ENCODE measurements around the gene NLGN1. TPM values are rescaled to one million over a fixed set of nuclear protein-coding genes. Genes with fewer than 3 reads are reported as not detected.

NLGN1 gene
- total and polyA plus RNA-seq, 2 experiments from 2014 or later, result 5.3 to 10.9 TPM

DNA sequence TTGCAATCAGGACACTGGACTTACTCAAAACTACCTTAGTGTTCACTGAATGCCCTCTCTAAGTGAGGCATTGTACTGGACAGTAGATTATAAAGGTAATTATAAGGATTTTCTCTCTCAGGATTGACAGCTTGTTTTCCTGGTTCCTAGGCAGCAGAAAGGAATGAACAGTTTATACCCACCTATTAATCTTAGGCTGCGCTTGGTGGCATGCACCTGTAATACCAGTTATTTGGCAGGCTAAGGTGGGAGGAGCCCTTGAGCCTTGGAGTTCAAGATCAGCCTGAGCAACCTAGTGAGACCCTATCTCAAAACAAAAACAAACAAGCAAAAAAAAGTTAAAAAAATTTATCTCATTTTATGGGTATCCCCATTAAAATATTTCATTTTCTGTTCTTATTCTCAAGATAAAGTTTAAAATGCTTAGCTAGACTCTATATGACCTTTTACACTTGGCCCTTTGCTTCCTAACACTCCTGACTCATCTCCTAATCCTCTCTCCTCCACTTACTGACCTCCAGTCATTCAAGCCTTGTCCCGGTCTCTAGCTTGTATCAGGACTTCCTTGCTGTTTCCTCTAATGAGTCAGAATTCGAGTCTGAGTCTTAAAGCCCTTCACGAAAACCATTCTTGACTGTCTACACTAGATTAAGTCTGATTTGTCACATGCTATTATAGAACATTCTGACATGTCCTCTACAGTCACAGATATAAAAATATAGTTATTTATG, 348.6 kb downstream of the NLGN1 start:
- Histone ChIP-seq H3K36me3 (no peaks in the 10 kb centered on the region), H3K27ac (no peak overlapping the region), H3K4me3 (no peak overlapping the region), H3K4me1 (ENCODE audit: low read depth) (no peaks in the 10 kb centered on the region), H3K27me3 (no peaks in the 10 kb centered on the region), H3K9me3 (ENCODE audit: low read depth) (no peaks in the 10 kb centered on the region)
- peak in 1 of 2 donors; percentile 46 for DNase-seq (ENCODE audit: low read depth in 1 of 2, low spot score in 1 of 2)
- TF ChIP-seq, protein P1, sequence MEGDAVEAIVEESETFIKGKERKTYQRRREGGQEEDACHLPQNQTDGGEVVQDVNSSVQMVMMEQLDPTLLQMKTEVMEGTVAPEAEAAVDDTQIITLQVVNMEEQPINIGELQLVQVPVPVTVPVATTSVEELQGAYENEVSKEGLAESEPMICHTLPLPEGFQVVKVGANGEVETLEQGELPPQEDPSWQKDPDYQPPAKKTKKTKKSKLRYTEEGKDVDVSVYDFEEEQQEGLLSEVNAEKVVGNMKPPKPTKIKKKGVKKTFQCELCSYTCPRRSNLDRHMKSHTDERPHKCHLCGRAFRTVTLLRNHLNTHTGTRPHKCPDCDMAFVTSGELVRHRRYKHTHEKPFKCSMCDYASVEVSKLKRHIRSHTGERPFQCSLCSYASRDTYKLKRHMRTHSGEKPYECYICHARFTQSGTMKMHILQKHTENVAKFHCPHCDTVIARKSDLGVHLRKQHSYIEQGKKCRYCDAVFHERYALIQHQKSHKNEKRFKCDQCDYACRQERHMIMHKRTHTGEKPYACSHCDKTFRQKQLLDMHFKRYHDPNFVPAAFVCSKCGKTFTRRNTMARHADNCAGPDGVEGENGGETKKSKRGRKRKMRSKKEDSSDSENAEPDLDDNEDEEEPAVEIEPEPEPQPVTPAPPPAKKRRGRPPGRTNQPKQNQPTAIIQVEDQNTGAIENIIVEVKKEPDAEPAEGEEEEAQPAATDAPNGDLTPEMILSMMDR (IDR thresholded peaks at IDR 0.05; ENCODE audit: low read depth, low read length), result no peak

DNA sequence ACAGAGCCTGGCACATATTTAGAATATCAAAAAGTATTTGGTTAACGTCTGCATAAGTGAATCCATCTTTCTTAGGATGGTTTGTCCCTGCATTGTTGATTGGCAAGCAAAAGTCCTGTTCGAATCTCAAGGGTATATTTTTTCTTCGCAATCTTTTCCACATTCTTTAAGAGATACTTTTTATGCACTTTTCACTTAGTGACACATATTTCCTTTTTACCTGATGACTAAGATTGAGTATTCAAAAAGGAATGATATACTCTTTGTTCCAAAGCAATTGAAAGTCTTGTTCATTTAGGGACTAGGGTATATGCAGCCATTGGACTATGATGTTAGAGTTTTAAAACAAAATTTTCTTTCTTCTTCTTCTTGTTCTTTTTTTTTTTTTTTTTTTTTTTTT, 349.9 kb downstream of the NLGN1 start:
- peaks cover 3% of the 10 kb centered on the region for H3K4me1 ChIP-seq (ENCODE audit: low read depth)
- H3K27ac ChIP-seq, result no peak overlapping the region
- no peak for DNase-seq (ENCODE audit: low read depth in 1 of 2, low spot score in 1 of 2)
- no peaks in the 10 kb centered on the region for H3K27me3 ChIP-seq
- no peaks in the 10 kb centered on the region for H3K36me3 ChIP-seq
- TF ChIP-seq, protein P1 (IDR thresholded peaks at IDR 0.05; ENCODE audit: low read depth, low read length), result no peak
- H3K9me3 ChIP-seq (ENCODE audit: low read depth), result no peaks in the 10 kb centered on the region
- no peak overlapping the region for H3K4me3 ChIP-seq

DNA sequence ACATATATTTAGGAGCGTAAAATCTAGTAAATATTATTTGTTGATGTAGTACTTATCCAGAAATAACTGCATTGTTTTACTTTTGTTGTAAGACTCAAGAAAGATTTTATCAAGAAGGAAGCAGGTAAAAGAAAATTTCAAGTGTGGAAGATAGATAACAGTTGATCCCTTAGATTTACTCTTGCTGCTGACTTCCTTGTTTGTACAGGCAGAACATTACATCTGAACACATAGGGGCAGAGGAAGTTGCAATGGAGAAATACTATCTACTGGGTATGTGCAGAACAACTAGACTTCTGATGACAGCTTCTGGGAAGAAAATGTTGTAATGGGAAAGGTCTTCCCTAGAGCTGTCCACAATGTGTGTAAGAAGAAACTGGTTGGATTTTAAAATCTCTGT, 350.6 kb downstream of the NLGN1 start:
- peak in 1 of 2 donors; percentile 19 for DNase-seq (ENCODE audit: low read depth in 1 of 2, low spot score in 1 of 2)
- no peak overlapping the region for H3K27ac ChIP-seq
- TF ChIP-seq, protein P1 (IDR thresholded peaks at IDR 0.05; ENCODE audit: low read depth, low read length), result no peak
- H3K36me3 ChIP-seq, result no peaks in the 10 kb centered on the region
- no peak overlapping the region for H3K4me3 ChIP-seq
- no peaks in the 10 kb centered on the region for H3K27me3 ChIP-seq
- peaks cover 3% of the 10 kb centered on the region for H3K4me1 ChIP-seq (ENCODE audit: low read depth)
- no peaks in the 10 kb centered on the region for H3K9me3 ChIP-seq (ENCODE audit: low read depth)

DNA sequence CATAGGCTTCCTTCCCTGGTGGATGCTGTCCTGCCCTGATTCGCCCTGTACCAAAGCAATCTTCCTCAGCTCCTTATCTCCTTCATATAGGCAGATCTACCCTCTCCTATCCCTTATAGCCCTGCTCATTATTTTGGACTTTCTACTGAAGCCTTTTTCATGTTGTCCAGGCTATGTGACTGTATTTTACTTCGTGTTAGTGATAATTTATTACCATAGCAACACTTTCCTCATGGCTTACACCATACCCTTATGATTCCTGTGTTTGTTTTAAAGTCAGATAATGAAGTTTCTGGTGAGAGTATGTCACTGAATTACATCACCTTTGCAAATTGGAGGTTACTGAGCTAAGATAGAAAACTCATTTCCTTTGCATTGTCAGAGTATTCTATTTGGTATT, 352.6 kb downstream of the NLGN1 start:
- TF ChIP-seq, protein P1 (IDR thresholded peaks at IDR 0.05; ENCODE audit: low read depth, low read length), result no peak
- H3K4me3 ChIP-seq, result no peak overlapping the region
- no peaks in the 10 kb centered on the region for H3K36me3 ChIP-seq
- peak in 1 of 2 donors; percentile 57 for DNase-seq (ENCODE audit: low read depth in 1 of 2, low spot score in 1 of 2)
- no peaks in the 10 kb centered on the region for H3K9me3 ChIP-seq (ENCODE audit: low read depth)
- H3K4me1 ChIP-seq (ENCODE audit: low read depth), result peaks cover 3% of the 10 kb centered on the region
- no peak overlapping the region for H3K27ac ChIP-seq
- no peaks in the 10 kb centered on the region for H3K27me3 ChIP-seq

DNA sequence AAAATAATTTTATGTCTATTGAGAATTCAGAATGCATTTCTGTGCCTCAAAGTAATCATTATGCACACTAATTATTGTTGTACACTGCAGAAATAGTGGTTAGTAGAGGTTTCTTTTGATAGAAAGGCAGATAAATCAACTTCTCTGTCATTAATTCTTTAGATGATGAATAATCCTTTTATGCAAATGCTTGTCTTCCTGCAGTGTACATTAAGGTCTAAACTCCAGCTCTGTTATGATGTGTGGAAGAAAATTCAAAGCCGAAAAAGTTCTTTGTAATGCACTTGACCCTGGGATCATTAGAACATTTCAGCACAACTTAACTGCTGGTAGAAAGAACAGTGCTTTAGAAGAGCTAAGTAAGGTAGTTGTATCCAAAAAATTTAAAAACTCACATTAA, 353.0 kb downstream of the NLGN1 start:
- H3K4me1 ChIP-seq (ENCODE audit: low read depth), result peaks cover 3% of the 10 kb centered on the region
- DNase-seq (ENCODE audit: low read depth in 1 of 2, low spot score in 1 of 2), result no peak
- TF ChIP-seq, protein P1 (IDR thresholded peaks at IDR 0.05; ENCODE audit: low read depth, low read length), result no peak

More for the DNA sequence above, 353.0 kb downstream of the NLGN1 start:
- no peaks in the 10 kb centered on the region for H3K36me3 ChIP-seq
- no peak overlapping the region for H3K27ac ChIP-seq
- H3K4me3 ChIP-seq, result no peak overlapping the region
- no peaks in the 10 kb centered on the region for H3K9me3 ChIP-seq (ENCODE audit: low read depth)
- no peaks in the 10 kb centered on the region for H3K27me3 ChIP-seq

All from cardiac muscle cell (in vitro differentiated cells and primary cell).